GM13977 (cell line): ENCODE data around the gene MMS19.
"Not testable (repeated sequence)": the region's sequence is repeated elsewhere in the genome, so short reads cannot be mapped to it uniquely, and the experiment has no call there.

Experiments
- DNase-seq: peaks from one replicate; pipeline ENCODE4 v3.0.0; 2012; ENCODE audit warnings: low spot score
- in situ Hi-C: fragments of 300-500 bp; cut with MboI; formaldehyde crosslinking; loops from one replicate; pipeline ENCODE4 v1.12.0; 2022; ENCODE audit warnings: low sequenced_read_pairs, low pct_unique_long_range_greater_than_20kb, mixed read lengths, inconsistent platforms; ENCODE audit not compliant: unreplicated experiment
- TF ChIP-seq, protein P1 (sequence below): IDR thresholded peaks from 2 replicates; pipeline ENCODE4 v1.5.1; 2012; ENCODE audit warnings: mild to moderate bottlenecking, control low read depth; ENCODE audit not compliant: insufficient read depth; ENCODE audit errors: extremely low read depth, missing control alignments

MMS19 gene

GRCh38 chr10:97425964-97426775 lies 72.1 kb downstream of the MMS19 start, which contains the start of gene PGAM1:
Gene PGAM1, plus strand, starts transcription at chr10:97426191. Its CDS starts 117 bp downstream, at chr10:97426308.
- TF ChIP-seq, protein P1, sequence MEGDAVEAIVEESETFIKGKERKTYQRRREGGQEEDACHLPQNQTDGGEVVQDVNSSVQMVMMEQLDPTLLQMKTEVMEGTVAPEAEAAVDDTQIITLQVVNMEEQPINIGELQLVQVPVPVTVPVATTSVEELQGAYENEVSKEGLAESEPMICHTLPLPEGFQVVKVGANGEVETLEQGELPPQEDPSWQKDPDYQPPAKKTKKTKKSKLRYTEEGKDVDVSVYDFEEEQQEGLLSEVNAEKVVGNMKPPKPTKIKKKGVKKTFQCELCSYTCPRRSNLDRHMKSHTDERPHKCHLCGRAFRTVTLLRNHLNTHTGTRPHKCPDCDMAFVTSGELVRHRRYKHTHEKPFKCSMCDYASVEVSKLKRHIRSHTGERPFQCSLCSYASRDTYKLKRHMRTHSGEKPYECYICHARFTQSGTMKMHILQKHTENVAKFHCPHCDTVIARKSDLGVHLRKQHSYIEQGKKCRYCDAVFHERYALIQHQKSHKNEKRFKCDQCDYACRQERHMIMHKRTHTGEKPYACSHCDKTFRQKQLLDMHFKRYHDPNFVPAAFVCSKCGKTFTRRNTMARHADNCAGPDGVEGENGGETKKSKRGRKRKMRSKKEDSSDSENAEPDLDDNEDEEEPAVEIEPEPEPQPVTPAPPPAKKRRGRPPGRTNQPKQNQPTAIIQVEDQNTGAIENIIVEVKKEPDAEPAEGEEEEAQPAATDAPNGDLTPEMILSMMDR, result peak; percentile 95
- peak; percentile 100 for DNase-seq
- in situ Hi-C loops, result no loop called here

DNA sequence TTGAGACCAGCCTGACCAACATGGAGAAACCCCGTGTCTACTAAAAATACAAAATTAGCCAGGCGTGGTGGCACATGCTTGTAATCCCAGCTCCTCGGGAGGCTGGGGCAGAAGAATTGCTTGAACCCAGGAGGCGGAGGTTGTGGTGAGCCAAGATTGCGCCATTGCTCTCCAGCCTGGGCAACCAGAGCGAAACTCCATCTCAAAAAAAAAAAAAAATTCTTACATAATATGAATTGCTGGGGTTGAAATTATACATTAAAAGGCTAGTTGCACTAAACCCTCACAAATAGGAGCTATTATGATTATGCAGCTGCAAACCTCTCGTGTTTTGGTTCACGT lies 74.5 kb downstream of the MMS19 start:
- in situ Hi-C loops, result not testable (repeated sequence)

GRCh38 chr10:97416565-97416964 lies 81.7 kb downstream of the MMS19 start:
- in situ Hi-C loops, result no loop called here
- TF ChIP-seq, protein P1, result no peak
- DNase-seq, result no peak

More for the DNA sequence above, 74.5 kb downstream of the MMS19 start:
- DNase-seq, result not testable (repeated sequence)

GRCh38 chr10:97412891-97413304 lies 85.3 kb downstream of the MMS19 start:
- no peak for DNase-seq
- TF ChIP-seq, protein P1, result no peak
- in situ Hi-C loops, result no loop called here

GRCh38 chr10:97411406-97411805 lies 86.8 kb downstream of the MMS19 start:
- in situ Hi-C loops, result no loop called here
- DNase-seq, result no peak
- TF ChIP-seq, protein P1, result no peak

DNA sequence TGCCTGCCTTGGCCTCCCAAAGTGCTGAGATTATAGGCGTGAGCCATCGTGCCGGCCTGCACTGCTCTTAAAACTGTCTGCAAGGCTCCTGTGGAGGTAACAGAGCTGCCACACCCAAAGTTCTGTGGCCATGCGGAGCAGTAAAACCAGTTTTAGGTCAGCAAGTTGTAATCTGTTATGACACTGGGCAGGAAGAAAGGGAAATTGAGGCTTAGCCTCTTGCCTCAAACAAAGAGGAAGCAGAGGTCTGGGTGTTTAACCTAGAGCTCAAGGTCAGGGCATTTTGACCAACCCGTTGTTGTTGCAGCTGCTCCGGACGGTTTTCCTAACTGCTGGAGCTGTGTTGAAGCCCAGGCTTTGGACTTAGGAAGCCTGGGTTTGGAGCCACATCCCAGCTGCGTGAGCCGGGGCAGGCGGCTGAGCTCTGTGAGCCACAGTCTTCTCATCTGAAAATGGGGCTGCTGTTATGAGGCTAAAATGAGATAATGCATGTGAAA lies 89.7 kb downstream of the MMS19 start:
- TF ChIP-seq, protein P1, result no peak
- in situ Hi-C loops, result no loop called here
- no peak for DNase-seq
